ENCODE measurements around the gene COL20A1.

Gene COL20A1

DNA sequence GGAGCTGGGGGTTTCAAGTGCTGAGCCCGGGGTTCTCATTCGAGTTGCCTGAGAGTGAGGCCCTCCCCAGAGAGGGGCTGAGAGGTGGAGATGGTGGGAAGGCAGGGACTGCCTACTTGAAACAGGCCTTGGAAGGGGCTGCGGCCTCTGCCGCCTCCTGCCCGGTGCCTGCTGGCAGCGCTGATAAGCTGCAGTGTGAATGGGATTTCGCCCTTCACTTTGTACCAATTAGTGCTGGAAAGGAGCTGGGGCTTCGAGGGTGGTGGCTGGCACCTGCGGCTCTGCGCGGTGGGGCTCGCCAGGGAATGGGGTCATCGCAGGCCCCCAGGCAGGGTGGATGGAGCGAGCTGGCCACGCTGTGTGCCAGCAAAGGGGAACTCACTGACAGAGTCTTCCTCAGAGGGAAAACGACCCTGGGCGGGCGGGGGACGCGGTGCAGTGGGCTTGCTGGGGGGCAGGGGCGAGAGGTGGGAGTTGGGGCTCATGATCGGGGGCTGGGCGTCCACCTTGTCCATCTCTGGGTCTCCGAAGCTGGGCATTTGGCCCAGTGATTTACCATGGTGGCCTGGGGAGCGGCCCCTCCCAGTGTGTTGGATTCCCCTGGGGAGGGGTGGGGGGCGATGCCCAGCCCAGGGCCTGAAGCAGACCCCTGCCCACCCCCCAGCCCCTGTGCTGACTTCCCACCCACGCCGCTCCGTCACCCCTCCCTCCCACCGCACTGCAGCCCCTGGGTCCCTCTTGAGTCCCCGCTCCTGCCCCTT is 22.9 kb downstream of the COL20A1 start:
- Histone ChIP-seq H3K4me3 (ENCODE audit: severe bottlenecking) (no peak overlapping the region), H3K4me1 (ENCODE audit: insufficient read depth, poor library complexity, severe bottlenecking) (no peaks in the 10 kb centered on the region), H3K27me3 (ENCODE audit: insufficient read depth, poor library complexity, severe bottlenecking) (peaks cover 4% of the 10 kb centered on the region), H3K27ac (ENCODE audit: poor library complexity, severe bottlenecking) (no peak overlapping the region), H3K9me3 (ENCODE audit: severe bottlenecking) (no peaks in the 10 kb centered on the region), H3K36me3 (ENCODE audit: low read depth) (no peaks in the 10 kb centered on the region)
- ATAC-seq (ENCODE audit: low read depth), result no peak
- TF ChIP-seq, protein P1, sequence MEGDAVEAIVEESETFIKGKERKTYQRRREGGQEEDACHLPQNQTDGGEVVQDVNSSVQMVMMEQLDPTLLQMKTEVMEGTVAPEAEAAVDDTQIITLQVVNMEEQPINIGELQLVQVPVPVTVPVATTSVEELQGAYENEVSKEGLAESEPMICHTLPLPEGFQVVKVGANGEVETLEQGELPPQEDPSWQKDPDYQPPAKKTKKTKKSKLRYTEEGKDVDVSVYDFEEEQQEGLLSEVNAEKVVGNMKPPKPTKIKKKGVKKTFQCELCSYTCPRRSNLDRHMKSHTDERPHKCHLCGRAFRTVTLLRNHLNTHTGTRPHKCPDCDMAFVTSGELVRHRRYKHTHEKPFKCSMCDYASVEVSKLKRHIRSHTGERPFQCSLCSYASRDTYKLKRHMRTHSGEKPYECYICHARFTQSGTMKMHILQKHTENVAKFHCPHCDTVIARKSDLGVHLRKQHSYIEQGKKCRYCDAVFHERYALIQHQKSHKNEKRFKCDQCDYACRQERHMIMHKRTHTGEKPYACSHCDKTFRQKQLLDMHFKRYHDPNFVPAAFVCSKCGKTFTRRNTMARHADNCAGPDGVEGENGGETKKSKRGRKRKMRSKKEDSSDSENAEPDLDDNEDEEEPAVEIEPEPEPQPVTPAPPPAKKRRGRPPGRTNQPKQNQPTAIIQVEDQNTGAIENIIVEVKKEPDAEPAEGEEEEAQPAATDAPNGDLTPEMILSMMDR (IDR thresholded peaks at IDR 0.05; ENCODE audit: poor library complexity, severe bottlenecking), result no peak
- DNase-seq (ENCODE audit: low spot score), result peak; percentile 84

DNA sequence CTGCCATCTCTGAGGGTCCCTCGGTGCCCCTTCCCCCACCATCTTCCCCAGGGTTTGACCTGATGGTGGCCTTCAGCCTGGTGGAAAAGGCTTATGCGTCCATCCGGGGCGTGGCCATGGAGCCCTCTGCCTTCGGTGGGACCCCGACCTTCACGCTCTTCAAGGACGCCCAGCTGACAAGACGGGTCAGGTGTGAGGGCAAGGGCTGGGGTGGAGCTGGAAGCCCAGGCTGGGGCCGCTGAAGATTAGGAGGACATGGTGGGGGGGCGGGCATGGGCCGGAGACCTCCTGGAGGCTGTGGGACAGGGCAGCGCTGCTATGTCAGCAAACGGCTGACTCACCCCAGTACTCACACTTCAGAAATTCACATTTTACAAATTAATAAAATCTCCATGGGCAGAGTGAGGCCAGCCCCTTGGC is 23.5 kb downstream of the COL20A1 start:
- ATAC-seq (ENCODE audit: low read depth) (no peak), DNase-seq (ENCODE audit: low spot score) (no peak)
- no peaks in the 10 kb centered on the region for H3K4me1 ChIP-seq (ENCODE audit: insufficient read depth, poor library complexity, severe bottlenecking)
- H3K27ac ChIP-seq (ENCODE audit: poor library complexity, severe bottlenecking), result no peak overlapping the region
- TF ChIP-seq, protein P1 (IDR thresholded peaks at IDR 0.05; ENCODE audit: poor library complexity, severe bottlenecking), result no peak
- H3K36me3 ChIP-seq (ENCODE audit: low read depth), result no peaks in the 10 kb centered on the region
- no peak overlapping the region for H3K4me3 ChIP-seq (ENCODE audit: severe bottlenecking)
- no peaks in the 10 kb centered on the region for H3K9me3 ChIP-seq (ENCODE audit: severe bottlenecking)
- H3K27me3 ChIP-seq (ENCODE audit: insufficient read depth, poor library complexity, severe bottlenecking), result peaks cover 10% of the 10 kb centered on the region

DNA sequence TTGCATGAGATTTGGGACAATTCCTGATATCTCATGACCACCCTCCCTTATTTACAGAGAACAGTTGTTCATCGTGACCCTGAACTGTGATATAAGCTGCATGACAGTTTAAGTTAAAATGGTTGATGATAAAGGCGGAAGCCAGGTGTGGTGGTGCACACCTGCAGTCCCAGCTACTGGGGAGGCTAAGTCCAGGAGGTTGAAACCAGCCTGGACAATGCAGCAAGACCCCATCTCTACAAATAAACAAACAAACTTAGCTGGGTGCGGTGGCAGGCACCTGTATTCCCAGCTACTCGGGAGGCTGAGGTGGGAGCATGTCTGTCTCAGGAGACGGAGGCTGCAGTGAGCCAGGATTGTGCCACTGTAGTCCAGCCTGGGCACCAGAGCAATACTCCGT is 24.1 kb downstream of the COL20A1 start:
- Histone ChIP-seq H3K27me3 (ENCODE audit: insufficient read depth, poor library complexity, severe bottlenecking) (peaks cover 15% of the 10 kb centered on the region), H3K36me3 (ENCODE audit: low read depth) (no peaks in the 10 kb centered on the region), H3K27ac (ENCODE audit: poor library complexity, severe bottlenecking) (no peak overlapping the region), H3K9me3 (ENCODE audit: severe bottlenecking) (no peaks in the 10 kb centered on the region), H3K4me1 (ENCODE audit: insufficient read depth, poor library complexity, severe bottlenecking) (no peaks in the 10 kb centered on the region), H3K4me3 (ENCODE audit: severe bottlenecking) (no peak overlapping the region)
- ATAC-seq (ENCODE audit: low read depth) (no peak), DNase-seq (ENCODE audit: low spot score) (peak; percentile 56)
- TF ChIP-seq, protein P1 (IDR thresholded peaks at IDR 0.05; ENCODE audit: poor library complexity, severe bottlenecking), result no peak

DNA sequence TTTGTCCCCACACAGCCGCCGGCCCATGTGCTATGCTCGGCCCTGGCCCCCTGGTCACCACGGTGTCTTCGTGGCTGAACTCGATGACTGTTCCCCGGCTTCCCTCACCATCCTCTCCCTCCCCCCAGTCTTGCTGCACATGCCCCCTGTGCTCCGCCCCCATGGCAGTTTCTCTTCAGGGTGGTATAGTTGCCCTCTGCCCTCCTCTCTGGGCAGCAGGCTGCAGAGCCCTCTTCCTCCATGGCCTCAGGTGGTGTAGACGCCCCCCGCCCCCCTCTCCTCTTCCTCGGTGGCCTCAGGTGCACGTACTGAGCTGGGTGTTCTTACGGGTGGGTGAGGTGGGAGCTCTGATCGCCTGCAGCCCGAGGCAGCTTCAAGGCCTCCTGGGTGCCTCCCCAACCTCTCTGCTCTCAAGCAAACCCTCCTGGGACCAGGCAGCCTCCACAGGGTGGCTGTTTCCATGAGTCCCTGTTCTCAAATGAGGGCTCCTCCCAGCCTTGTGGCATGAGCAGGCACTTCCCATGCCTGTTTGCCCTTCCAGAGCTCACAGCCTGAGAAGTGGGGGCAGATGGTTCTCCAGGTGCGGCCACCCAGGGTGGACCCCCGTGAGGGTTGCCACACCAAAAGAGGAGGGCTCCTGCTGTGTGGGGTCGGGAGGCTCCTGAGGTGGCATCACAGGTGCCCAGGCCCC is 24.8 kb downstream of the COL20A1 start:
- peak; percentile 80 for DNase-seq (ENCODE audit: low spot score)
- Histone ChIP-seq H3K4me3 (ENCODE audit: severe bottlenecking) (no peak overlapping the region), H3K27ac (ENCODE audit: poor library complexity, severe bottlenecking) (no peak overlapping the region), H3K27me3 (ENCODE audit: insufficient read depth, poor library complexity, severe bottlenecking) (peaks cover 22% of the 10 kb centered on the region), H3K4me1 (ENCODE audit: insufficient read depth, poor library complexity, severe bottlenecking) (no peaks in the 10 kb centered on the region), H3K9me3 (ENCODE audit: severe bottlenecking) (no peaks in the 10 kb centered on the region), H3K36me3 (ENCODE audit: low read depth) (no peaks in the 10 kb centered on the region)
- ATAC-seq (ENCODE audit: low read depth), result 0 out of 3 replicates have a peak, but pooled peaks have one; percentile 14
- TF ChIP-seq, protein P1 (IDR thresholded peaks at IDR 0.05; ENCODE audit: poor library complexity, severe bottlenecking), result no peak
